GM19467 (cell line): ENCODE data around the gene UPF1.
"Not testable (repeated sequence)": the region's sequence is repeated elsewhere in the genome, so short reads cannot be mapped to it uniquely, and the experiment has no call there.

Source experiments
- ATAC-seq: cut with Tn5 transposase; IDR thresholded peaks from one replicate; pipeline ENCODE4 v1.9.1; 2021; ENCODE audit warnings: mild to moderate bottlenecking, moderate library complexity; ENCODE audit not compliant: unreplicated experiment

UPF1 gene

DNA sequence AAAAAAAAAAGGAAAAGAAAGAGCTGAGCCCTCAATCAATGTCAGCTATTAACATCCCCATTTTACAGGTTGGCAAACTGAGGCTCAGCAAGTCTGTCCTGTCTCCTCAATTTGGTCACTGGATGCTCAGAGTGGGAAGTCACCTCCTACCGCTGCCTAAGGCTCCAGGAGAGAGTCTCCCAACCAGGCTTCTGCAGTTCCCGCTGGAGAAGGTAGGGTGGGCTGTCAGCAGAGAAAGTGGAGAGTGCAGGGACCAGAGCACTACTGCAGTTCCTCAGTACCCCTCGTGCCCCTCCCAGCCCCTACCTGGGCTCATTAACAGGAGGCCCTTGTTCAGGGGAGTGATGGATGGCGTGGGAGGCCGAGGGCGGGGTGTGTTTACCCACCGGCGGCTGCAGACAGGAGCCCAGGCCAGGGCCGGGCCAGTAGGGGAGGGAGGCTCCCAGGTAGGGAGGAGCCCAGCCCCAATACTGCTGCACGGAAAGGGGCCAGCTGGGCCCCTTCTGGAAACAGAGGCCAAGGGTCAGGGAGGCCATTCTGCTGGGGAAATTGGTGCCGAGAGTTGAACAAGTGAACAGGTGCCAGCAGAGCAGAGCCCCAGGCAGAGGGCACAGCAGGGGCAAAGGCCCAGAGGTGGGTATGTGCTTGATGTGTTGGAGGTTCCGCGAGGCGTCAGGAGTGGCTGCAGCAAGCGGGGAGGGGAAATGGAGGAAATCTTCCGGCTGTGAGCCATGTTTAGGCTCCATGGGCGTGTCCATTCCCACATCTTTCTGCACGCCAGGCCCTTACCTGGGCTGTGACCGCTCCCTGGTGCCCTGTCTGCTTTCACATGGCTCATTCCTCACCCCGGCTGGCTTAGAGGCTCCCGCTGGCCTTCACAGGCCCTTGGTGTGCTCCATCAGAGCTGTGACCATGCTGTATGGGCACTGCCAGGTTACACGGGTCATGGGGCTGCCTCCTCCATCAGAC, 33.1 kb upstream of the UPF1 start:
- ATAC-seq = no peak

DNA sequence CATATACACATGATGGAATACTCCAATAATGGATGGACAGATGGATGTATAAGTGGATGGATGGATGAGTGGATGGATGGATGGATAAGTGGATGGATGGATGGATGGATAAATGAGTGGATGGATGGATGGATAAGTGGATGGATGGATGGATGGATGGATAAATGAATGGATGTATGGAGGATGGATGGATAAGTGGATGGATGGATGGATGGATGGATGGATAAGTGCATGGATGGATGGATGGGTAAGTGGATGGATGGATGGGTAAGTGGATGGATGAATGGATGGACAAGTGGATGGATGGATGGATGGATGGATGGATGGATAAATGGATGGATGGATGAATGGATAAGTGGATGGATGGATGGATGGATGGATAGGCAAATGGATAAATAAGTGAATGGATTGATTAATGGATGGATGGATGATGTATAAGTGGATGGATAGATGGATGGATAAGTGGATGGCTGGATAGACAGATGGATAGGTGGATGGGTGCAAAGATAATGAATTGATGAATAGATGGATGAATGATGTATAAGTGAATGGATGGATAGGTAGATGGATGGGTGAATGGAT, 32.3 kb upstream of the UPF1 start:
- ATAC-seq = no peak

GRCh38 chr19:18800079-18800478, 31.7 kb upstream of the UPF1 start:
- ATAC-seq = no peak

GRCh38 chr19:18800636-18801035, 31.1 kb upstream of the UPF1 start:
- no peak for ATAC-seq

- no peak for ATAC-seq
Measured at GRCh38 chr19:18802354-18802753, 29.4 kb upstream of the UPF1 start.

DNA sequence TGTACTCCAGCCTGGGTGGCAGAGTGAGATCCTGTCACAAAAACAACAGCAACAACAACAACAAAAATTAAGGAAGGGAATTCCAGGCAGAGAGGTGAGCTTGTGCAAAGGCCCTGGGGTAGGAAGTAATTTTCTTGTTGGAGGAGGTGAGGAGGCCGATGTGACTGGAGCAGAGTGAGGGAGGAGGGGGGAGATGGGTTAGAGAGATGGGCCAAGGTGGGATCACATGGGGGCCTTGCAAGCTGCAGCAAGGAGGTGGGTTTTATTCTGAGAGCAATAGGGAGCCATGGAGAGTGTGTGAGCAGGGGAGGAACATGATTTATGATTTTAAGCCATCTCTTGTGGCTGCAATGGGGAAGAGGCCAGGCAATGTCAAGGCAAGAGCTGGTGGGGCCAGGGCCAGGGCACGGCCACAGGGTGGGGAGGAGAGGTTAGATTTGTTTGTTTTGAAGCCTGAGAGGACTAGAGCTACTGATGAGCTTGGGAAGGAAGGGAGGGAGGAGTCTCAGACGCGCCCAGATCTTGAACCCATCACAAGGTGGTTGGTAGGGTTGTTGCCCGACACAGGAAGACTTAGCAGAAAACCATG, 28.1 kb upstream of the UPF1 start:
- ATAC-seq = no peak

GRCh38 chr19:18804139-18804601, 27.6 kb upstream of the UPF1 start:
- ATAC-seq = no peak

DNA sequence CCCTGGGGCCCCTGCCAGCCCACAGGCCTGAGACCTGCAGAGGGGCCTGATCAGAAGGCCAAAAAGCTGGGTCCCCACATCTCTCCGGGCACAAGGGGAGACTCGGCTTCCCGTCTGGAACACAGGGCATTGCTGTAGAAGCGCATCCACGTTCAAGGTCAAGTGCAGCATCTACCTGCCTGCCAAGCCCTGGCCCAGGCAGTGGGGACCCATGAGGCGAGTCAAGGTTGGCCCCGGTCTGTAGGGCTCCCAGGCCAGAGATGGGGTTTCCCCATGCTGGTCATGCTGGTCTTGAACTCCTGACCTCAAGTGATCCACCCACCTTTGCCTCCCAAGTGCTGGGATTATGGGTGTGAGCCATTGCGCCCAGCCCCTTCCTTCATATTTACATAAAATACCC, 27.1 kb upstream of the UPF1 start:
- no peak for ATAC-seq

GRCh38 chr19:18807861-18808331, 23.9 kb upstream of the UPF1 start:
- ATAC-seq = no peak

- ATAC-seq = no peak
Measured at GRCh38 chr19:18809149-18809868, 22.4 kb upstream of the UPF1 start.

DNA sequence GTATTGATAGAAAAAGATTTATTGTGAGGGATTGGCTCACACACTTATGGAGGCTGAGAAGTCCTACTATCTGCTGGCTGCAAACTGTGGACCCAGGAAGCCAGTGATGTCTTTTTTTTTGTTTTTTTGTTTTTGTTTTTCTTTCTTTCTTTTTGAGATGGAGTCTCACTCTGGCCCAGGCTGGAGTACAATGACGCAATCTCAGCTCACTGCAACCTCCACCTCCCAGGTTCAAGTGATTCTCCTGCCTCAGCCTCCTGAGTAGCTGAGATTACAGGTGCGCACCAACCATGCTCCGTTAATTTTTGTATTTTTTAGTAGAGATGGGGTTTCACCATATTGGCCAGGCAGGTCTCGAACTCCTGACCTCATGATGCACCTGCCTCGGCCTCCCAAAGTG, 20.1 kb upstream of the UPF1 start:
- not testable (repeated sequence) for ATAC-seq

- no peak for ATAC-seq
Measured at GRCh38 chr19:18814063-18814462, 17.7 kb upstream of the UPF1 start.

DNA sequence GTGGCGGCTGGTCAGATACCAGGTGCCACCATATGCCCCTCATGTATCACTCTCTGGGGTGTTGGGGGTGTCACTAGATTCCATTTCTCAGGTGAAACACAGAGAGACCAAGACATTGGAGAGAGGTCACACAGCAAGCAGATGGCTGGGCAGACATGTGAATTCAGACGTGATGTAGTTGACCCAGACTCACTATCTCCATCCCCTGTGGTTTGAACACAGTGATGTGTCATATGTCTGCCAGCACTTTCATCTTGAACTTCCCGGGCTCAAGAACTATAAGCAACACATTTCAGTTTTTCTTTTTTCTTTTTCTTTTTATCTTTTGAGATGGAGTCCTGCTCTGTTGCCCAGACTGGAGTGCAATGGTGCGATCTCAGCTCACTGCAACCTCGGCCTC, 16.1 kb upstream of the UPF1 start:
- no peak for ATAC-seq

DNA sequence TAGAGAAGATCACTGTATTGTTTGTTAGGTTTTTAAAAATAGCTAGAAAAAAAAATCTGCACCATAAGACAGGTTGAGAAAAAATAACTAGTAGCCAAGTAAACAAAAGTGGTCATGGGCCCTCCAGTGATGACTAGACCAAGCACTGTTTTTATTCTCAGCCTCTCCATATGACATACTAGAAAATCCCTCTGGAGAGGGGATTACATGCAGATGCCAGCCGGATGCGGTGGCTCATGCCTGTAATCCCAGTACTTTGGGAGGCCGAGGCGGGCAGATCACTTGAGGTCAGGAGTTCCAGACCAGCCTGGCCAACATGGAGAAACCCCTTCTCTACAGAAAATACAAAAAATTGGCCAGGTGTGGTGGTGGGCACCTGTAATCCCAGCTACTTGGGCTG, 15.1 kb upstream of the UPF1 start:
- not testable (repeated sequence) for ATAC-seq

GRCh38 chr19:18817574-18817973, 14.2 kb upstream of the UPF1 start:
- no peak for ATAC-seq

GRCh38 chr19:18828786-18829185, 3.0 kb upstream of the UPF1 start:
- ATAC-seq = no peak

DNA sequence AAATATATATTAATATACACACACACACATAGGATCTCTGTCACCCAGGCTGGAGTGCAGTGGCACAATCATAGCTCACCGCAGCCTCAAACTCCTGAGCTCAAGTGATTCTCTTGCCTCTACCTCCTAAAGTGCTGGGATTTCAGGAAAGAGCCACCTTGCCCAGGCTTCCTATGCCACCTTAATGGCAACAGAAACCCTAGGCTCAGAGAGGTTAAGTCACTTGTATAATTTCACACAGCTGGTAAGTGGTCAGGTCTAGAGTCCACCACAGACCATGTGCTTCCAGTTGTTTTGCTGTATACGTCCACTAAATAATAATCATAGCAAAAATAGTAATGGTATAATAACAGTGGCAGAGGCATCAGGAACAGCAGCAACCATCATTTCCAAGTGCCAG, 1.3 kb upstream of the UPF1 start:
- ATAC-seq = no peak

DNA sequence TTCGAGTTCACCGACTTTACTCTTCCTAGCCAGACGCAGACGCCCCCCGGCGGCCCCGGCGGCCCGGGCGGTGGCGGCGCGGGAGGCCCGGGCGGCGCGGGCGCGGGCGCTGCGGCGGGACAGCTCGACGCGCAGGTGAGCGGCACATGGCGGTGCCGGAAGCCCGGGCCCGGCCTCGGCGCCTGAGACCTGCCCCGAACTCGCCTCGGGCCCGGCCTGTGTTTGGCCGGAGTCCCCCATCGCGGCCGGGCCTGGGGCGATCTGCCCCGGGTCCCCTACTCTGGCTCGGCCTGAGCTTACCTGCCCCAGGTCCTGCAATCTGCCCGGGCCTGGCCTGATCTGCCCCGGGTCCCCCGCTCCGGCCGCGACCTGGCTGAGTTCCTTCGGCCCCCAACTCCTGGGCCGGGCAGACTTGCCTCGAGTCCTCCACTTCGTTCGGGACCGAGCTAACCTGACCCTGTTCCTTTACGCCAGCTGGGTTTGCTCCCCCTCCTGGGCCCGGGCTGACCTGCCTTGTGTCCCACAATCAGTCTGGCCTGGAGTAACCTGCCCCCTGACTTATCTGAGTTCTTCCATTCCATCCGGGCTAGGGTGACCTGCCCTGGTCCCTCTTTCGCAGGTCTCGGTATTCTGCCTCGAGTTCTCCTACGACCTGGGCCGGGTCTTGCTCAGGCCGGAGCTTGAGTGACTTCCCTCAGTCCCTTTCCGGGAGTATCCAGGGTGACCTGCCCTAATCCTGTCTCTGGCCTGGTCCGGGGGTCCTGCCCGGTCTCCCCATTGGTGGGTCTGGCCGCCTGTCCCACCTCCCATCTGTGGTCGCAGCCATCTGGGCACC, 764 bp downstream of the UPF1 start:
- peak; percentile 19 for ATAC-seq

- no peak for ATAC-seq
Measured at GRCh38 chr19:18833141-18833476, 1.4 kb downstream of the UPF1 start.
